Measurements from ENCODE around the gene MAN2C1.
"Not testable (repeated sequence)": the region's sequence is repeated elsewhere in the genome, so short reads cannot be mapped to it uniquely, and the experiment has no call there.

Gene MAN2C1

GRCh38 chr15:75335705-75336355, 32.6 kb downstream of the MAN2C1 start, which contains the start of gene COMMD4:
Gene COMMD4 (plus strand): TSS chr15:75336063. CDS start chr15:75336090, 27 bp downstream.
- Histone ChIP-seq H3K9me3 (ENCODE audit: control insufficient read depth, insufficient read depth, low read length) (no peaks in the 10 kb centered on the region), H3K4me1 (ENCODE audit: control insufficient read depth, insufficient read depth, low read length) (no peaks in the 10 kb centered on the region), H3K9ac (ENCODE audit: low read depth, low read length) (peak within 1 kb of the TSS; percentile 83), H3K4me3 (ENCODE audit: low read depth, low read length) (peak within 1 kb of the TSS; percentile 79), H3K36me3 (ENCODE audit: control insufficient read depth, insufficient read depth, low read length) (peaks cover 9% of the 10 kb centered on the region), H3K27me3 (ENCODE audit: control insufficient read depth, insufficient read depth, low read length) (no peaks in the 10 kb centered on the region)

GRCh38 chr15:75335313-75335704, 33.1 kb downstream of the MAN2C1 start:
- H3K4me1 ChIP-seq (ENCODE audit: control insufficient read depth, insufficient read depth, low read length): no peaks in the 10 kb centered on the region
- no peaks in the 10 kb centered on the region for H3K27me3 ChIP-seq (ENCODE audit: control insufficient read depth, insufficient read depth, low read length)
- H3K9ac ChIP-seq (ENCODE audit: low read depth, low read length): no peak overlapping the region
- peaks cover 9% of the 10 kb centered on the region for H3K36me3 ChIP-seq (ENCODE audit: control insufficient read depth, insufficient read depth, low read length)
- peak overlapping the region; percentile 79 for H3K4me3 ChIP-seq (ENCODE audit: low read depth, low read length)
- H3K9me3 ChIP-seq (ENCODE audit: control insufficient read depth, insufficient read depth, low read length): no peaks in the 10 kb centered on the region

- H3K27me3 ChIP-seq (ENCODE audit: control insufficient read depth, insufficient read depth, low read length); H3K36me3 ChIP-seq (ENCODE audit: control insufficient read depth, insufficient read depth, low read length); H3K9ac ChIP-seq (ENCODE audit: low read depth, low read length); H3K4me1 ChIP-seq (ENCODE audit: control insufficient read depth, insufficient read depth, low read length); H3K9me3 ChIP-seq (ENCODE audit: control insufficient read depth, insufficient read depth, low read length); H3K4me3 ChIP-seq (ENCODE audit: low read depth, low read length): not testable (repeated sequence)
Observed at GRCh38 chr15:75333654-75334419, 34.6 kb downstream of the MAN2C1 start.

- H3K4me1 ChIP-seq (ENCODE audit: control insufficient read depth, insufficient read depth, low read length); H3K9me3 ChIP-seq (ENCODE audit: control insufficient read depth, insufficient read depth, low read length); H3K27me3 ChIP-seq (ENCODE audit: control insufficient read depth, insufficient read depth, low read length); H3K4me3 ChIP-seq (ENCODE audit: low read depth, low read length); H3K9ac ChIP-seq (ENCODE audit: low read depth, low read length); H3K36me3 ChIP-seq (ENCODE audit: control insufficient read depth, insufficient read depth, low read length): not testable (repeated sequence)
Observed at GRCh38 chr15:75332093-75332492, 36.3 kb downstream of the MAN2C1 start.

- no peaks in the 10 kb centered on the region for H3K27me3 ChIP-seq (ENCODE audit: control insufficient read depth, insufficient read depth, low read length)
- H3K9ac ChIP-seq (ENCODE audit: low read depth, low read length): no peak overlapping the region
- no peaks in the 10 kb centered on the region for H3K9me3 ChIP-seq (ENCODE audit: control insufficient read depth, insufficient read depth, low read length)
- no peaks in the 10 kb centered on the region for H3K36me3 ChIP-seq (ENCODE audit: control insufficient read depth, insufficient read depth, low read length)
- H3K4me1 ChIP-seq (ENCODE audit: control insufficient read depth, insufficient read depth, low read length): no peaks in the 10 kb centered on the region
- H3K4me3 ChIP-seq (ENCODE audit: low read depth, low read length): no peak overlapping the region
Observed at GRCh38 chr15:75329571-75329970, 38.8 kb downstream of the MAN2C1 start.

GRCh38 chr15:75328493-75329314, 39.7 kb downstream of the MAN2C1 start:
- Histone ChIP-seq H3K9ac (ENCODE audit: low read depth, low read length) (no peak overlapping the region), H3K27me3 (ENCODE audit: control insufficient read depth, insufficient read depth, low read length) (no peaks in the 10 kb centered on the region), H3K36me3 (ENCODE audit: control insufficient read depth, insufficient read depth, low read length) (no peaks in the 10 kb centered on the region), H3K4me1 (ENCODE audit: control insufficient read depth, insufficient read depth, low read length) (no peaks in the 10 kb centered on the region), H3K9me3 (ENCODE audit: control insufficient read depth, insufficient read depth, low read length) (no peaks in the 10 kb centered on the region), H3K4me3 (ENCODE audit: low read depth, low read length) (no peak overlapping the region)

GRCh38 chr15:75327491-75327890, 40.9 kb downstream of the MAN2C1 start:
- Histone ChIP-seq H3K9ac (ENCODE audit: low read depth, low read length) (no peak overlapping the region), H3K4me1 (ENCODE audit: control insufficient read depth, insufficient read depth, low read length) (no peaks in the 10 kb centered on the region), H3K9me3 (ENCODE audit: control insufficient read depth, insufficient read depth, low read length) (no peaks in the 10 kb centered on the region), H3K27me3 (ENCODE audit: control insufficient read depth, insufficient read depth, low read length) (no peaks in the 10 kb centered on the region), H3K36me3 (ENCODE audit: control insufficient read depth, insufficient read depth, low read length) (no peaks in the 10 kb centered on the region), H3K4me3 (ENCODE audit: low read depth, low read length) (no peak overlapping the region)

- H3K27me3 ChIP-seq (ENCODE audit: control insufficient read depth, insufficient read depth, low read length): no peaks in the 10 kb centered on the region
- no peaks in the 10 kb centered on the region for H3K36me3 ChIP-seq (ENCODE audit: control insufficient read depth, insufficient read depth, low read length)
- H3K9me3 ChIP-seq (ENCODE audit: control insufficient read depth, insufficient read depth, low read length): no peaks in the 10 kb centered on the region
- H3K4me1 ChIP-seq (ENCODE audit: control insufficient read depth, insufficient read depth, low read length): no peaks in the 10 kb centered on the region
- H3K4me3 ChIP-seq (ENCODE audit: low read depth, low read length): no peak overlapping the region
- no peak overlapping the region for H3K9ac ChIP-seq (ENCODE audit: low read depth, low read length)
Observed at GRCh38 chr15:75327005-75327404, 41.4 kb downstream of the MAN2C1 start.

GRCh38 chr15:75325922-75326321, 42.5 kb downstream of the MAN2C1 start:
- H3K4me1 ChIP-seq (ENCODE audit: control insufficient read depth, insufficient read depth, low read length): no peaks in the 10 kb centered on the region
- no peaks in the 10 kb centered on the region for H3K36me3 ChIP-seq (ENCODE audit: control insufficient read depth, insufficient read depth, low read length)
- H3K4me3 ChIP-seq (ENCODE audit: low read depth, low read length): no peak overlapping the region
- H3K9ac ChIP-seq (ENCODE audit: low read depth, low read length): no peak overlapping the region
- H3K9me3 ChIP-seq (ENCODE audit: control insufficient read depth, insufficient read depth, low read length): no peaks in the 10 kb centered on the region
- H3K27me3 ChIP-seq (ENCODE audit: control insufficient read depth, insufficient read depth, low read length): no peaks in the 10 kb centered on the region

GRCh38 chr15:75321711-75322110, 46.7 kb downstream of the MAN2C1 start:
- H3K9me3 ChIP-seq (ENCODE audit: control insufficient read depth, insufficient read depth, low read length): no peaks in the 10 kb centered on the region
- H3K9ac ChIP-seq (ENCODE audit: low read depth, low read length): no peak overlapping the region
- no peaks in the 10 kb centered on the region for H3K4me1 ChIP-seq (ENCODE audit: control insufficient read depth, insufficient read depth, low read length)
- H3K4me3 ChIP-seq (ENCODE audit: low read depth, low read length): no peak overlapping the region
- H3K36me3 ChIP-seq (ENCODE audit: control insufficient read depth, insufficient read depth, low read length): no peaks in the 10 kb centered on the region
- H3K27me3 ChIP-seq (ENCODE audit: control insufficient read depth, insufficient read depth, low read length): no peaks in the 10 kb centered on the region

GRCh38 chr15:75319231-75319897, 49.0 kb downstream of the MAN2C1 start:
- H3K9me3 ChIP-seq (ENCODE audit: control insufficient read depth, insufficient read depth, low read length); H3K9ac ChIP-seq (ENCODE audit: low read depth, low read length): not testable (repeated sequence)

More at GRCh38 chr15:75319231-75319897, 49.0 kb downstream of the MAN2C1 start:
- not testable (repeated sequence) for H3K4me1 ChIP-seq (ENCODE audit: control insufficient read depth, insufficient read depth, low read length); H3K36me3 ChIP-seq (ENCODE audit: control insufficient read depth, insufficient read depth, low read length); H3K27me3 ChIP-seq (ENCODE audit: control insufficient read depth, insufficient read depth, low read length); H3K4me3 ChIP-seq (ENCODE audit: low read depth, low read length)

Measured in iPS-15b (cell line).